Activated CD4-positive, alpha-beta T cell treated with anti-CD3 and anti-CD28 coated beads, Interleukin-2, amount 50 U/mL, for 4 hours (primary cell): ENCODE measurements around the gene NAIF1.

Experiments
- DNase-seq, 2 experiments: peaks; one replicate each; pipeline ENCODE4 v3.0.0-alpha.2; 2020

The NAIF1 gene

DNA sequence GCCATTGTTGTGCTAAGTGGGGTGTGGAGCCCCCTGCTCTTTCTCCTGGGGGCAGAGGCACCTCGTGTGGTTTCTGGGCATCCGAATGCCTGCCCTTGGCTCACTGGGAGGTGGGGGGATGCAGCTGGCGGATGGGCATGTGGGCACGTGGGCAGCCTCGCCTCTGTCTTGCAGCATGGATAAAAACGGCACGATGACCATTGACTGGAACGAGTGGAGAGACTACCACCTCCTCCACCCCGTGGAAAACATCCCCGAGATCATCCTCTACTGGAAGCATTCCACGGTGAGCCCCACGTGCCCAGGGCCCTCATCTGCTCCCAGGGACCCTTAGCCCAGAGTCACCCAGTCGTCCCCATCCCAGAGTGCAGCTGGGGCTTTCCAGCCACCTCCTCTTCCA, 35.1 kb upstream of the NAIF1 start:
- no peak for DNase-seq

DNA sequence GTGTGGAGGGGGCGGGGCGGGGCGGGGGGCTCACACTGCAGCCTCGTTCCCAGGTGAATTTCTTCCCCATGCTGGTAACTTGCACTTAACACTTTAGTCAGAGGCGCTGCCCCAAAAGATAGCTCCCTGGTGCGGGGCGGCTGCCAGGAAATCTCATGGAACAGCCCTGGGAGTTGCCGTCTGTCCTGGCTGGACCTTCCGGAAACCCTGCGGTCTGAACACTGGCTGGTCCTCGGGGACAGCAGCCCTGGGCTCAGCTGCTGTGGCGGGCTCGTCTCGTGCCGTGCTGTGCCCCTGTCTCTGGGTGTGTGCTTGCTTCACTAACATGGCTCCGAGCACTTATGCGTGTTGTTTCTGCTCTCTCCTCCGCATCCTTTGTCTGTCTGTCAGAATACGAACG, 34.6 kb upstream of the NAIF1 start:
- no peak for DNase-seq

DNA sequence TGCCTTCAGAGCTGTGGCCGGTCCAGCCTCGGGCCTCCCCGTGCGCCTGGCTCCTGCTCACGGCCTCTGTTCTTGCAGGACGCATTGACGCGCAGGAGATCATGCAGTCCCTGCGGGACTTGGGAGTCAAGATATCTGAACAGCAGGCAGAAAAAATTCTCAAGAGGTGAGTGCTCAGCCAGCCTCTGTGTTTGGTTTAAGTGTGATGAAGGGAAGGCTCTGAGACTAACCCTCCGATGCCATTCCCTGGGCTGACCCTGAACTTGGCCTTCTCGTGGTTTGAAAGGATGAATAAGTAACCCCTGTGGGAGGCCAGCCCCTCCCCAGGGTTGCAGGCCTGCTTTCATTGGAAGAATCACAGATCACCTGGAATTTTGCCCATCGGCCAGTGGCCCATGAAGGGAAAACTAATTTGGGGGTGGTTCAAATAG, 34.1 kb upstream of the NAIF1 start:
- DNase-seq, result no peak

DNA sequence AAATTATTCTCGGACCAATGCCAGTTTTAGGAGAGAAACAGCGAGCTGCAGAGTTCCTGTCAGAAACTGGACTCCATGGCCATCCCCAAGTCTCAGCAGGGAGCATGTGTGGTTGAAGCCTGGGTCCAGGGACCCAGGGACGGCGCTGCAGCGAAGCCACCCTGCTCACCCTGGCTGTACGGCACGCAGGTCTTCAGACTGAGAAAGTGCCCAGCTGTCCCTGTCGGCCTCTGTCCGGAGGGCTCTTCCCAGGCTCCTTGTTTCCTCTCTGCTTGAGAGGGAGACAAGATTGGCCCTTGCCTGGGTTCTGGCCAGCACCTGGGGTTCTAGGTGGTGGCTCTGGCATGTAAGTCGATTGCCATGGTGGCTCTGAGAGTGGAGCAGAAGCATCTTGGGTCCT, 33.5 kb upstream of the NAIF1 start:
- DNase-seq, result no peak

DNA sequence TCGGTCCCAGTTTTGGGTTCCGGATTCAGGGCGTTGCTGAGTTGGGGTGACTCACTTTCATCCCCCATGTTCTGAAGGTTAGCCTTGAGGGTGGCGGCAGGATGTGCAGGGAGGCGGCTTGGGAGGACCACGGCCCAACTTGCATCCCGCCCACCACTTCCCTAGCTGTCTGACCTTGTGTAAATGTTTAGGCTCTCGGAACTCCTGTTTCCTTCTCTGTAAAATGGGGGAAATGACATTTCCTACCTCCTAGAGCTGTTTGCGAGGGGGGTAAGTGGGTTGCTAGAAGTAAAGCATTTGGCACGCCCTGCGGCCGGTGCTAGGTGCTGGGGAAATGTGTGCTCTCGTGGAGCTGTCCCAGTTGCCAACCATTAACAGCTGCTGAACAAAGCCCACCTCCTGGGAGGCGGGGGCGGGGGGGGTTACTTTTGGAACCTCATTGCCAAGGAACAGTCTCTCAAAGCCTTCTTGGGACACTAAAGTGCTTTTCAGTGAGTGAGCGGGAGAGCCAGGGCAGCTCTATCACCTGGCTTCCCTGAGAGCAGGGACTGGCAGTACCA, 32.9 kb upstream of the NAIF1 start:
- DNase-seq, result no peak

DNA sequence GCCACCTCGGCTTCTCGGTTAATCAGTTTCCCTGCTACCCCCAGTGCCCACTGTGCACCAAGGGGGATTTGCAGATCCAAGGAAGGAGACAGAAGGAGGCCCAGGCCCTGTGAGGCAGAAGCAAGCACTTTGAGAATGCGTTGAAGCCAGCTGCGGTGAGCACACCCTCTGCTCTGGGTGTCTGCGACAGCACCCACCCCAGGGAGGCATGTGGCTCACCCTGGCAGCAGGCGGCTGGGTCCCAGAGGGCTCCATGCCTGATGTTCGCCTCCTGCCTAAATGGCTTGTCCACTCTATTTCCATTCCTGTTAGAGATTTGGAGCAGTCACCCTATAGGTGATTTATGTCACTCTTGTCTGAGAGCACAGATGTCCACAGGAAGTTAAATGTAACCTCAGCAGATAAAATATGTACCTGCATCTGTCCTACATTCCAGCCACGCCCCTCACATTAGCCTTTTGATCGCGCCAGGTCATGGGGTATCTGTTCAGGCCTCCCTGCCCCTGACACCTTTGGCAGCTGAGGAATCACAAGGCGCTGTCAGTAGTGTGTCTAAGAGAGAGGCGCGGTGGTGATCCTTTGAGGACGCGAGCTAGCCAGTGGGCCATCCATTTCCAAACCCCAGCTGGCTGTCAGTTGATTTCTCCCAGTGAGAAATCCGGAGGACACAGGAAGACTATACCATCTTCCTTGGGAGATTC, 32.3 kb upstream of the NAIF1 start:
- DNase-seq, result no peak

DNA sequence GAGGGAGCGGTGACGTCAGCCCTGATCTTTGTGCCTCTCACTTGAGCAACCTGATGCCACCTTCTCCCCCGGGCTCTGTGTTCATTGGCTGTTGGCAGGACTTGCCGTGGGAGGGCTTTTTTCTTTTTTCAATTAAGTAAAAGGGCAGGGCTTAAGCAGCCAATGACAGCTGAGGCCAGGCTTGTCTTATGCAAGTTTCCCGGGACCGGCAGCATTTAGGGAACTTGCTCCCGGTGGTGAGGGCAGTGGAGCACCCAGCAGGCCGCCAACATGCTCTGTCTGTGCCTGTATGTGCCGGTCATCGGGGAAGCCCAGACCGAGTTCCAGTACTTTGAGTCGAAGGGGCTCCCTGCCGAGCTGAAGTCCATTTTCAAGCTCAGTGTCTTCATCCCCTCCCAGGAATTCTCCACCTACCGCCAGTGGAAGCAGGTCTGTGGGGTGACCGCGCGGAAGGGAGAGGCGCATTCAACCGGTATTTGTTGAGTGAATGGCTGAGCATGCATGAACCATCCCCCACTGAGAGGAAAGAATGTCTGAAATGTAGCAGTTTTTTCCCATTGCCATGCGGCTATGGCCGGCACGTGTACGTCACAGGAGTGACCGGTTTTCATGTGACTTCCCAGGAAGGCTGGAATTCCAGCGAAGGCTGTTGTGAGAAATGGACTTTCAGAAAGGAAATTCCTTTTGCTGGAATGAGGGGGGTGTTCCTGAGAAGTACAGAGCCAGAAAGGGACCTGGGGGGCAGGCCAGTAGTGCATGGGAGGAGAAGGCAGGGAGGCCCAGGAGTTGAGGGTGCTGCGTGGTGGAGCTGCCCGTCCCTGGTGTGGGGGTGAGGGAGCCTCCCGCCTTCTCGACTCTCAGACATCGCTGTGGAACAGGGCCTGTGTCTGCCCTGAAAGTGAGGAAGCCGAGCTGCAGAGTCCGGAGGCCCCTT, 31.4 kb upstream of the NAIF1 start:
- peak; percentile 65 for DNase-seq

DNA sequence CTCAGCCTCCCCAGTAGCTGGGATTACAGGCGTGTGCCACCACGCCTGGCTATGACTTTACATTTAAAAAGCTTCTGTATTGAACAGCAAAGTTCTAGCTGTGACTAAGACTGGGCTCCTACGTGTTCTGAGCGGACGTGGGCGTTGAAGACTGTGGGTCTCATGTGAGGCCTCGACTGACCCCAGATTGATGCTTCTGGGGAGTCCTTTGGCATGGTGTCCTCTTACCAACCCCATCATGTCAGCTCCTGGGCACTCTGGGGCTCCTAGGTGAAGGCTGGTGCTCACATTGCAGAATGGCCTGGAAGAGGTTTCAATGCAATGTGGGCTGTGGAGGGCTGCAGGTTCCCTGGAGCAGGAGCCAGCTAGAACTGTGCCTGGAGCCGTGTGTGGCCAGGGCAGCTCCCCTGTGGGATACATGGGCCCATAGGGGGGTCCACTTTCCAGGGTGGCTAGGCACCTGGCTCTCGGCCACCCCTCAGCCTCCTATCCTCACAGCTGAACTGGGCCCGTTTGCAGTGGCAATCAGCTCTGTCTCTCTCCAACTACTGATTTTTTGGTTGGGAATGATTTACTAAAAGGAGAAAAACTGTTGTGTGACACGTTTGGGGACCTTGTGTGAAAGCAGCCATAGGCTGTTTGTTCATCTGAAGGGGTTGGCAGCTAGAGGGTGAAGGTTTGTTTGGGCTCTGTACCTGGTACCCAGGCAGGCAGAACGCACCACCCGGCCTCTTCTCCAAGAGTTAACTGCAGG, 30.6 kb upstream of the NAIF1 start:
- no peak for DNase-seq

DNA sequence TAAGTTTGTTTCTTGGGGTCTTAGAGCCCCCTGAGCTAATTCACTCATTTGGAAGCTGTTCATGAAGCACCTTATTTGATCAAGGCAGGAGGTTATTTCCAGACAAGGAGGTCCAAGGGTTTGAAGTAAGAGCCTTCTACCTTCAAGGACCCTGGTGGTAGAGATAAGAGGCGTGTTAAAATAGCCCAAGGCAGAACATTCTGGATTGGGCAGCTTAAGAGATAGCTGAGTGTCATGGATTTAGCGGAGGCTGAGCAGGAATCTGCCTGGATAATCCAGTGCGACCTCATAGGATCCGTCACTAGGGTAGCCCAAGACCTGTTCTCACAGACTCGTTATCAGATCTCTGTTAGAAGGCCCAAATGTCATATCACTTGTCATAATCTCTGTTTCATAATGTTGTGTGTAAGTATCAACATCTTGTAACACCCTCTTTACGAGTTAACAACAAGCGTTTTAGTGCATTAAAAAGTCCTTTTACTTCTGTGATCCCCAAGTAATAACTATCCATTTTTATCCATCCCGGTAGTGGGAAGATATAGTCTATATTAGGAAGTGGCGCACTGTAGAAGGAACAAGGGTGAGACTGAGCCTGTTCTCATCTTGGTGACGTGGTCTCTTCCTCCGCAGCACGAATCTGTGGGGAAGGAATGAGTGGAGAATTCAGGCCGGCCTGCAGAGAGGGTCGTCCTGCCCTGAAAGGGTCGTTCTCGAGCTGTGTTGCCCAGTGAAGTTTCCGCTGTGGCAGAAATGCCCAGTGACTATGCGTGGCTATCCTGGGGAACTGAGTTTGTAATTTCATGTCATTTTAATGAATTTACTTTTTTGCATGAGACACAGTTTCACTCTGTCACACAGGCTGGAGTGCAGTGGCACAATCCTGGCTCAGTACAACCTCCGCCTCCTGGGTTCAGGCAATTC, 29.8 kb upstream of the NAIF1 start:
- no peak for DNase-seq

DNA sequence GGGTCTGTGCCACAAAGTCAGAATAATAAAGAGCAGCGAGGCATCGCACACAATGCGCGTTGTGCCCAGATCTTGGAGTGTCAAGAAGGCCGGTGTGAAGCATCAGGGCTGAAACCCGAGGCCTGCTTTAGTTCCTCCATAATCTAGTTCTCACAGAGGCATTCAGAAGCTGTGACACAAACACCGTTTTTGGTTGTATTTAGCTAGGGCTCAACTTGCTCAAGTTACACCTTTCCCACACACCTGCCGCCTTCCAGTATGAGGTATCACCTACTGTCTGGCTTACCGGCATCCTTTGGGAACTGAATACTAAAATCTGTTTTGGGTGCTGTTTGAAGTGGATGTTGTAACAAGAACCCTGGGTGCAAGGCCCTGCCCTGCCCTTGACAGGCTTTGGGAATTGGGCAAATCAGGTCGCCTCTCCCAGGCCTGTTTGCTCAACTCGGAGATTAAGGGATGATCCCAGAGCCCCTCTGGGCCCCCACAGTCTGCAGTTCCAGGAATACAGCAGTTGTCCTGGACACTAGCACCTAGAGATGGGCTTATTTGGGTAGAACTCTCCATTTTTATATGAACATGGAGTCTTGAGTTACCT, 27.9 kb upstream of the NAIF1 start:
- no peak for DNase-seq

DNA sequence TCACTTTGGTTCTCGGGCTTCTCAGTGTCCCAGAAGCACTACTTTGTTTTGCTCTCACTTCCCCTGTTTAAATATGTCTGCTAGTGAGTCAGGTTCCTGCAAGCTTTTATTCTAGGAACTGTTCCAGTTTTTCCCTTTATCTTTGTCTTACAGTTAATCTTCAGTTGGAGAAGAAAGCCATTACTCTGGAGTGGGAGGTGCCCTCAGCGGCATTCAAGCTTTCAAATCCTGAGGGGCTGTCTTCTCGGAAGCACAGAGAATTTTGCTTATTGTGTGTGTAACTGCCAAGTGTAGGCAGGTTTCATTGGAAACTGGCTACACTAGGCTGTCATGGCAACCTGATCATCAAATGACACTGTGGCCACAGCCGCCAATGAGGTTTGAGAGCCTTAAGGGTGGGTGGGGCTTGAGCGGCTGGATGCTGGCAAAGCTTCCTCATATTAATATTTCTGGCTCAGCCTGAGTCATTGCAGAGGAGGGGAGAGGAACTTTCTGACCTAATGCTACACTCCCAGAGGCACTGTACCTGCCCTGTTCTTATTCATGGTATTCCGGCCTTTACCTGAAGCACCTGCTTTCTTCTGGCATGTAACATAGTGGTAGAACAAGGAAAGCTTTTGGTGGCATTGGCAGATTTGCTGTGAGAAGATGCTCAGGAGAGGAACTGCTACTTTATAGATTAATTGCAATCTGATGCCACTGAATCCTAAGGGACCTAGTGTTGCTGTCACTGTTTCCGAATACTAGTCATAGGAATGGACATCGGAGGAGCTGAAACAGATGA, 27.2 kb upstream of the NAIF1 start:
- peak; percentile 77 for DNase-seq

DNA sequence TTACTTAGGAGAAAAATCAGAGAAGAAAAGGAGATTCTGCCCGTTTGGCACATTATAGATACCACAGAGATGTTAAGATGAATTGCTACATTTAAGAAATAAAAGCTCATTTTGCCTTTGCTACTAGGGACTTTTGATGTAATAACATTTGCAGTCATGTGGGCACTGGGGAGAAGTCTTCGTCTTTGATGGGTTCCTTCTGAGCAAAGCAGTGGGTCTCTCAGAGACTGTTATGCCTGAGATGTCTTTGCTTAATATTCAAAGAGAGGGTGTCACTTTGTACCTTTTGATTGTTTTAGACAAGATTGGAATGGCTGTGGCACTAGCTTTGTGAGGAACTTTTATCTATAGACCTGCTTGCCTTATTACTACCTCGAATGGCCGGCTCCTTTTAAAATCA, 25.9 kb upstream of the NAIF1 start:
- DNase-seq, result no peak

DNA sequence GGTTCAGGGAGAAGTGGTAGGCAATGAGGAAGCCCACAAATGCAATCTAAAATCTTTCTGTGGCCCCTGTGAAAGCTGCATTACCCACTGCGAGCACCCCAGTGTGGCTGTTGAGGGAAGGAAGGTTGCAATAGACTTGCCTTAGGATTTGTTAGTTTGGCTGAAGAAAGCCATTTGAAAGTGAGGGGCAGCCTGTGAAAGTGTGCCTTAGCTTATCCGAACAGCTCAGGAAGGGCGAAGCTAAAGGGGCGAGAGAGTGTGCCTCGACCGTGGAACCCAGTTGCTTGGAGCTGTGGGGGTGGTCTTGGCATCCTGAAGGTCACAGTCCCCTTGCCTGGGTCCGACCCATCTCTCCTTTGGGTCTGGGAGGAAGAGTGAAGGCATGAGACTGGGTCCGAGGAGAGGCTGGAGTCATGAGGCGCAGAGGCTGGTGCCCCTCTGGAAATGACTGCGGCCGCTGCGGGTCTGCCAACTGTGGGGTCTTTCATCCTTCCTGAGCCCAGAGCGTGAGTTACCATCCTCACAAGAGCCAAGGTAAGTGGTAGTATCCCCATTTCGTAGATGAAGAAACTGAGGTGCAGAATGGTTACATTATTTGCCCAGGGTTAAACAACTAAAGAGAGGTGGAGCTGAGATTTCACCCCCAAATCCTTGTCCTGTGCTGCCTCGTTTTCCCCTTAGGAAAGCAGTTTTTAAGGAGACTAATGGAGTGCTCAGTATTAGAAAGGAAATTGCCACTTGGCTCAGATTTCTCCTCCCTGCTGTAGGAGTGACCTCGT, 25.3 kb upstream of the NAIF1 start:
- DNase-seq, result no peak

DNA sequence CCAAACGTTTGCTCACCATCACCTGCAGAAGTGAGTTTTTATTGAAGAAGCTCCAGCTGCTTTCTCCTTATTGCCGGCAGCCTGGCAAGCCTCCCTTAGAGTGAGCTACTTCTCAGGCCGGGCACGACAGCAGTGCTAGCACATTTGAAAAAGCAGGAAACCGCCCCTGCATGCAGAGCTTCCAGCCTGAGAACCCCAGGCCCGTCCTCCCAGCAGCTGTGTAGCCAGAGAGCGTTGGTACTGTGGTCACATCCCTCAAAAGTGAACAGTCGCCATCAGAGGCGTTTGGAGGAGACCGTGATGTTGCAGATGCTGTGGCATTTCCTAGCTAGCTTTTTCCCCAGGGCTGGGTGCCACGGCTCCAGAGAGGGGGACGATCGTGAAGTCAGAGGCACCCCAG, 24.5 kb upstream of the NAIF1 start:
- DNase-seq, result no peak

DNA sequence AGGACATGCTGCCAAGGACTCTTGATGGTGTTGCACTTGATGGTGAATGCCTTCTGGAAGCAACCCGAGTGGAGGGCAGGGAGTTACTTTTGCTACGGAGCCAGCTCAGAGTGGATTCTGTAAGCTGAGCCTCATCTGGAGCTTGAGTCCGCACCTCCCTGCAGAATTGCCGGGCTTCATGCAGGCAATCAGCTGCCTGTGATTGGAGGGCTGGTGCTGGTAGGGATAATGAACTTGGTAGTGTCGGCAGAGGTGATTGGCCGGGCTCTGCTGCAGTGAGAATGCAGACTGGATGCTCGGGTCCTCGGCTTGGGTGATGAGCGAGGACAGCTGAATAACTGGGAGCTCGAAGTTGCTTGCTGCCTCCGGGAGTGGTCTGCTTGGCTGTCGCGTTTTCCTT, 24.0 kb upstream of the NAIF1 start:
- no peak for DNase-seq

DNA sequence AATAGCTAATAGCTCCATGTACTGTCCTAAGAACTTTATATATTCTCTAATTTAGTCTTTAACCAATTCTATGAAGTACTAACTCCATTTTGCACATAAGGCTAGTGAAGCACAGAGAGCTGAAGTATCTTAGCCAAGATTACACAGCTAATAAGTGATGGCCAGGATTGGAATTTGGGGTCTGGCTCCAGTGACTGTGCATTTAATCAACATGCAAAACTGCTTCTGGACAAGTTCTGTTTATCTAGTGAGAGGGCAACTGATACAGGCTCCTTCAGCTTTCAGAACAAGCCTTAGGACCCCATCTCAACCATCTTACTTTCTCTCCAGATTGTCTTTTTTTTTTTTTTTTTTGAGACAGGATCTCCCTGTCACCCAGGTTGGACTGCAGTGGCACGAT, 22.2 kb upstream of the NAIF1 start:
- no peak for DNase-seq

DNA sequence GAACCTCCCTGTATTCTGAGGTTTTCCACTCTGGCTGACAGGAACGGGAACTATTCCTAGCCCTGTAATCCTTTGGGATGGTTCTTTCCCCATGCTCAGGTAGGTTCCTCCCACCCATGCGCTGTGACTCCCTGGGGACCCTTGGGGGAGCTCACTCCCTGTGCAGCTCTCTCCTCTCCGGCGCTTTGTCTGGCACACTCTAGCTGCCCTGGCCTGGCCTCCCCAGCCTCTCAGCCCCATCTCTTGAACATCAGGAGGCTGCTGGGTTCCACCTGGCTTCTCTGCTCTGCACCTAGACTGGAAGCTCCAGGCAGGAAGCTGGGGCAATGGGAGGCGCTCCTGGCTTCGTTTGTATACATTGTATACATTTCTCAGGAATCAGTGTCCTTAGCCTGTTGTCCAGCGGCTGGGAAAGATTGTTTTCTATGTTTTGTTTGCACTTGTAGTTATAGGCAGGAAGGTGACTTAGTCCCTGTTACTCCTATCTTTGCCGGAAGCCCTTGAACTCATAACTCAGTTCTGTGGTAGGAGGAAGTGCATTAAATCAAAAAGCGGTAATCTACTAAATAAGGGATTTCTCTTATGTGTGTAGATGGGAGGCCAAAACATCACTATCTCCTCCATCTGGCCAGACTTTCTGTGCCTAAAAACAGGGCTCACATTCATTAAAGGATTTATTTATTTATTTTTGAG, 21.3 kb upstream of the NAIF1 start:
- no peak for DNase-seq

DNA sequence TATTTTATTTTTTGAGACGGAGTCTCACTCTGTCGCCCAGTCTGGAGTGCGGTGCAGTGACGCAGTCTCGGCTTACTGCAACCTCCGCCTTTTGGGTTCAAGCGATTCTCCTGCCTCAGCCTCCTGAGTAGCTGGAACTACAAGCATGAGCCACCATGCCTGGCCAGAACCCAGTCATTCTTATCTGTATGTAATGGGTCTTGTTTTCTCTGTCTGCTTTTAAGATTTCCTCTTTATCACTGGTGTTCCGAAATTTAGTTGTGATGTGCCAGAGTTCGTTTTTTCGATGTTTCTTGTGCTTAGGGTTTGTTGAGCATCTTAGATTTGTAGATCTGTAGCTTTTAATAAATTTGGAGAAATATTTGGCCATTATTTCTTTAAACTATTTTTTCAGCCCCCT, 20.1 kb upstream of the NAIF1 start:
- DNase-seq, result no peak

DNA sequence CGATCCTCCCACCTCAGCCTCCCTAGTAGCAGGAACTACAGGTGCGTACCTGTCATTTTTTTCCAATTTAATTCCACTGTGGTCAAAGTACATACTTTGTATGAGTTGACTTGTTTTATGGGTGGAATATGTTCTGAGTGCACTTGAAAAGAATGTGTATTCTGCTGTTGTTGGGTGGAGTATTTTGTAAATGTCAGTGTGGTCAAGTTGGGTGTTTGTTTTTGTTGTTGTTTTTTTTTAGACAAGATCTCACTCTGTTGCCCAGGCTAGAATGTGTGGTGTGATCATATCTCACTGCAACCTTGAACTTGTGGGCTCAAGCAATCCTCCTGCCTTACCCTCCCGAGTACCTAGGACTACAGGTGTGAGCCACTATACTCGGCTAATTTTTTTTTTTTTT, 18.8 kb upstream of the NAIF1 start:
- DNase-seq, result no peak
